NCI-H2227 (cell line): ENCODE results near the gene GPR107.

Experiments used
- DNase-seq: peaks from one replicate; lab custom pipeline; 2025; ENCODE audit not compliant: unreplicated experiment; lab: John Stamatoyannopoulos, UW

GPR107 gene

GRCh38 chr9:130107234-130107861 is 53.6 kb downstream of the GPR107 start:
- DNase-seq = peak; percentile 84

- DNase-seq = no peak
Measured at GRCh38 chr9:130107955-130108354, 54.2 kb downstream of the GPR107 start.

DNA sequence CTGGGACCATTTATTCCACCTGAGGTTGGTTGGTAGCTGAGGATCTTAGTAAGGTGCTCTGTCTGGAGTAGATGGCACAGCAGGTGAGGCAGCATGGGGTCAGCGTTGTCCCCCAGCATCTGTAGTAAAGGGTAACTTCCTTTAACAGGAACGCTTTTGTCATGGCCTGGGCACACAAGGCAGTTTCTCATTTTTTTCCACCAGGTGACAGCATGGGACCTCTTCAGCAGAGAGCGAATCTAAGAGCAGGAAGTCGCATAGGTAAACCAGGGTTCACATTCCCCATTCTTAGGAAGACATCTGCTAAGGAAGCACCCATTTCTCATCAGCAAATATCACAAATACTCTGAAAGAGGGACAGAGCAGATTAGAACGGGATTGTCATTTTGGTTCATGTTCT is 56.5 kb downstream of the GPR107 start:
- DNase-seq = no peak

GRCh38 chr9:130110596-130111021 is 56.9 kb downstream of the GPR107 start:
- no peak for DNase-seq

- peak; percentile 58 for DNase-seq
Measured at GRCh38 chr9:130111786-130112537, 58.3 kb downstream of the GPR107 start.

GRCh38 chr9:130112538-130113151 is 58.9 kb downstream of the GPR107 start:
- no peak for DNase-seq

GRCh38 chr9:130114741-130115140 is 61.0 kb downstream of the GPR107 start:
- no peak for DNase-seq

- no peak for DNase-seq
Measured at GRCh38 chr9:130116346-130116745, 62.6 kb downstream of the GPR107 start.

GRCh38 chr9:130117376-130117775 is 63.7 kb downstream of the GPR107 start:
- DNase-seq = no peak

- no peak for DNase-seq
Measured at GRCh38 chr9:130117816-130118632, 64.3 kb downstream of the GPR107 start.

DNA sequence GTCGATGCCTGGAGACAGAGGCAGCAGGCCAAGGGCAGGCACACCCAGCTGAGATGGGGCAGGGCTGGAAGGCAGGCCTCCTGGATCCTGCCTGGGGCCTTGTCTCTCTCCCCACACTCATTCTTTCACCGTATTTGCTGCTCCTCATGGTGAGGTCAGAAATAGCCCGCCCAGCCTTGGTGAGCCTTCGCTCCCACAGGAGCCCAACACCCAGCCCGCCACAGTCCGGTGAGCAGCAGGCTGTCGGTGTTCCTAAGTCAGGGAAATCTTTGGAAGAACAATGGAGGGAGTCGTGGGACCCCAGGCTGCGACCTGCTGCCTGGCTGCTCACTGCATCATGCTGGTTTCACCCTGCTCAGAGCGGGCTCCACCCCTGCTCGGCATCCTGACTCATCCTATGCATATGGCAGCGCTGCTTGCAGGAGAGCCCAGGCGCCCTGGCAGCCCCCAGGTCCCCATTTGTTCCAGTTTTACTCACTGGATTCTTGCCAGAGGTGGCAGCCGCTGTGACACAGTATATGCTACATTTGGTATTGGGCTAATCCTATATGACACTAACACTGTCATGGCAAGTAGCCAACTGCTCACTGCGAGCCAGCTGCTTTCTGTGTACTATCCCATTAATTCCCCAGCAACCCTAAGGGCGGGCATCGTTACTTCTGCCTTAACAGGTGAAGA is 65.3 kb downstream of the GPR107 start:
- peak; percentile 34 for DNase-seq

DNA sequence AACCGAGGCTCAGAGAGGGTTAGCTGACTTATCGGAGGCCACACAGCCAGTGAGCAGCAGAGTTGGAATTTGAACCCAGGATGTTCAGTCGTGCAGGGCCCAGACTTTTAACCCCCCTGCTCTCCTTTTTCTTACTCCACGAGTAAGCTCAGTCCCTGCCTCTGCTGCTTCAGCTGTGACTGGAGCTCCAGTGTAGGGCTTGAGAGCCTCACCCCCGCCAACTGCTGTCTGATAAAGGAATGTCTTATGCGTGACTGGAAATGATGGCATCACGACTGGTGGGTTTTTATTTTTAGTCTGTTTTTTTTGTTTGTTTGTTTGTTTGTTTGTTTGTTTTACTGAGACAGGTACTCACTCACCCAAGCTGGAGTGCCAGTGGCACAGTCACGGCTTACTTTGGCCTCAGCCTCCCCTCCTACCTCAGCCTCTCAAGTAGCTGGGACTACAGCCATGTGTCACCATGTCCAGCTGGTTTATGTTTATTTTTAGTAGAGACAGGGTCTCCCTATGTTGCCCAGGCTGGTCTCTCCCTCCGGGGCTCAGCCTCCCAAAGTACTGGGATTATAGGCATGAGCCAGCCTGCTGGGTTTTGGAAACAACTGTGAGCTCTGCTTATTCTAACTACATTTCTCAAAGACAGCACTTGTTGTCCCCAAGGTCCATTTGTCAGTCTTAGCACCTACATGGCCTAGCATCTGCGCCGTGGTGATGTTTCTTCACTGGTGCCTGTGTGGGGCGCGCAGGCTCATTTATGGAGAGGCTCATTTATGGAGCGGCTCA is 66.0 kb downstream of the GPR107 start:
- DNase-seq = no peak

DNA sequence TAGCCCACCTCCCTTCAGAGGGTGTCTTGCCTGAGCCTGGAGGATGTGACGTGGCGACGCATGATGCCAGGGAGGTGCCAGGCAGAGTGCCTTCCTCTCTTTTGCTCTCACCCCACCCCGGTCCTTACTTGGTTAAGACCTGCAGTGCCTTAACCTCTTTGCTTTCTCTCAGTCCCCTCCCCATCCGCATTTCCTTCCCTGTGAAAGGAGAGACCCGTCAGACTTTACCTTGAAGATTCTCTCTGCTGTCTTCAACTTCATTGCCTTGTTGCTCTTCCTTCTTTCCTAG is 66.5 kb downstream of the GPR107 start:
- no peak for DNase-seq

DNA sequence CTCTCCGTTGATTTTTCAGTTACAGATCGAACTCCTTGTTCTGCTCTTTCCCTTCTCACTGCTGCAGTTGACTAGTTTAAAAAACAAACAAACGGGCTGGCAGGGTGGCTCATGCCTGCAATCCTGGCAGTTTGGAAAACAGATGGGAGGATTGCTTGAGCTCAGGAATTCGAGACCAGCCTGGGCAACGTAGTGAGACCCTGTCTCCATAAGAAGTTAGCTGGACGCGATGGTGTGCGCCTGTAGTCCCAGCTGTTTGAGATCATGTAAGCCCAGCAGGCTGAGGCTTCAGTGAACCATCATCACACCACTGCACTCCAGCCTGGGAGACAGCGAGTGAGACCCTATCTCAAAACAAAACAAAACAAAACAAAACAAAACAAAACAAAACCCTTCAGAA is 67.1 kb downstream of the GPR107 start:
- DNase-seq = no peak

DNA sequence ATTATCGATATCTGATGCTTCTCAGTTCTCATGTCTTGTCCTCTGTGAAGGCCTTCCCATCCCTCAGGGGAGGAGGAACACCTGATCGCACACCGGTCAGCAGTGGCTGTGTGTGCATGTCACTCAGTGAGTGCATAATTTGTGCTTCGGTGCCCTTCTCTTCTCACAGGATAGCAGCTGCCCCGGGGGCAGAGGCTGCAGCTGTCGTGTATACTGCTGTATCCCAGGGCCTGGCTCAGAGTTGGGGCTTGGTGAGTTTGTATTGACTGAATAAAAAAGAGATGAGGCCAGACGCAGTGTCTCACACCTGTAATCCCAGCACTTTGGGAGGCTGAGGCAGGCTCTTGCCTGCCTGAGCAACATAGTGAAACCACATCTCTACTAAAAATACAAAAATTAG is 68.8 kb downstream of the GPR107 start:
- DNase-seq = no peak

- DNase-seq = no peak
Measured at GRCh38 chr9:130124085-130124860, 70.6 kb downstream of the GPR107 start.

- DNase-seq = no peak
Measured at GRCh38 chr9:130126721-130127433, 73.2 kb downstream of the GPR107 start.

- no peak for DNase-seq
Measured at GRCh38 chr9:130128251-130128650, 74.5 kb downstream of the GPR107 start.
